Astrocyte (in vitro differentiated cells and primary cell): ENCODE results near the gene TRIM43.

Source experiments
- EZH2 ChIP-seq: IDR thresholded peaks from 2 replicates; pipeline ENCODE4 v1.6.1; 2012; ENCODE audit warnings: mild to moderate bottlenecking, low read length, inconsistent platforms; ENCODE audit not compliant: insufficient read depth
- TF ChIP-seq, protein P1 (sequence below): IDR thresholded peaks from 2 replicates; pipeline ENCODE4 v1.5.1; 2011; ENCODE audit warnings: low read depth, mild to moderate bottlenecking, inconsistent platforms, low read length, moderate library complexity; ENCODE audit not compliant: insufficient read depth

DNA sequence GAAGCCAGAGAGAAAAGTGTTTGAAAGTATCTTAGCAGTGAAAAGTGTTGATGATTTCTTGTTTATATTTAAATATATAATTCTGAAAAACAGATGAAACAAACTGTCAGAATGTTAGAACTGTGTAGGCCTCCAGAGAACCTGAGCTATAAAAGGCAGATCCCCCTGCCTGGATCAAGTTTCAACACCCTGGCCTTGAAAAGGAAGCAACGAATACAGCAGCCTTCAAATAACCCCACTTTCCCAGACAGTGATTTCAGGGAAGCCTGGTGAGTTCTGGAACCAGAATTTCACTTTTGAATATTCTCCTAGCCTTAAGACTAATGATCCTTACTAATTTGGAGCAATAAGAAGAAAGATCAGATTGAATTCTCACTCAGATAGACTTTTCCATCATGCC, 13.3 kb upstream of the TRIM43 start:
- TF ChIP-seq, protein P1, sequence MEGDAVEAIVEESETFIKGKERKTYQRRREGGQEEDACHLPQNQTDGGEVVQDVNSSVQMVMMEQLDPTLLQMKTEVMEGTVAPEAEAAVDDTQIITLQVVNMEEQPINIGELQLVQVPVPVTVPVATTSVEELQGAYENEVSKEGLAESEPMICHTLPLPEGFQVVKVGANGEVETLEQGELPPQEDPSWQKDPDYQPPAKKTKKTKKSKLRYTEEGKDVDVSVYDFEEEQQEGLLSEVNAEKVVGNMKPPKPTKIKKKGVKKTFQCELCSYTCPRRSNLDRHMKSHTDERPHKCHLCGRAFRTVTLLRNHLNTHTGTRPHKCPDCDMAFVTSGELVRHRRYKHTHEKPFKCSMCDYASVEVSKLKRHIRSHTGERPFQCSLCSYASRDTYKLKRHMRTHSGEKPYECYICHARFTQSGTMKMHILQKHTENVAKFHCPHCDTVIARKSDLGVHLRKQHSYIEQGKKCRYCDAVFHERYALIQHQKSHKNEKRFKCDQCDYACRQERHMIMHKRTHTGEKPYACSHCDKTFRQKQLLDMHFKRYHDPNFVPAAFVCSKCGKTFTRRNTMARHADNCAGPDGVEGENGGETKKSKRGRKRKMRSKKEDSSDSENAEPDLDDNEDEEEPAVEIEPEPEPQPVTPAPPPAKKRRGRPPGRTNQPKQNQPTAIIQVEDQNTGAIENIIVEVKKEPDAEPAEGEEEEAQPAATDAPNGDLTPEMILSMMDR, result no peak
- TF ChIP-seq EZH2, result no peak
